ENCODE measurements around the gene GPR108.

- TF ChIP-seq CTCF (IDR thresholded peaks at IDR 0.05; ENCODE audit: insufficient read depth, low read depth, low read length), result no peak
- TF ChIP-seq EZH2 (IDR thresholded peaks at IDR 0.05; ENCODE audit: insufficient read depth, low read length), result no peak
Measured at GRCh38 chr19:6714749-6715555, 22.4 kb downstream of the GPR108 start.

All from astrocyte (in vitro differentiated cells and primary cell).